HUDEP-2 (cell line): Measurements from ENCODE around the gene UBXN11.
A peak's percentile ranks its signal among the peaks of the same experiment; 100 is the strongest.
"Not testable (repeated sequence)": the region's sequence is repeated elsewhere in the genome, so short reads cannot be mapped to it uniquely, and the experiment has no call there.

Source experiments
- DNase-seq, 76 experiments: peaks; one replicate each; lab custom pipeline; 2025; ENCODE audit not compliant: unreplicated experiment in 76 of 76; lab: John Stamatoyannopoulos, UW

The UBXN11 gene

DNA sequence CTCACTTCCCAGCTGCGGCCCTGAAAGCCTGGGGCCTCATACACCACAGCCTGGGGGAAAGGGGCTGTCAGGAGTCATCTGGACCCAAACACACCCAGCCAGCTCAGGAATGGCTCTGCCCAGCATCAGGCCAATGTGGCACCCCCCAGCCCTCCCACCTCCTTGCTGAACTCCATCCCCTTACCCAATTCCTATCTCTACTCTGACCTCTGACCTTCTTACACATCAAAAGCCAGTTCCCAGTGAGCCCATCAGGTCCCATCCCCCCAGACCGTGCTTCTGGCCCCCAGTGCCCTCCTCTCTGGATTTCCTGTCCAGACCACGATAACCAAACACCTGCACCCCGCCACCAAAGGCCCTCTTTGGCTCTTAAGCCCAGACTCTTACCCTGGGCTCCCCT, 31.2 kb upstream of the UBXN11 start:
- no peak for DNase-seq

DNA sequence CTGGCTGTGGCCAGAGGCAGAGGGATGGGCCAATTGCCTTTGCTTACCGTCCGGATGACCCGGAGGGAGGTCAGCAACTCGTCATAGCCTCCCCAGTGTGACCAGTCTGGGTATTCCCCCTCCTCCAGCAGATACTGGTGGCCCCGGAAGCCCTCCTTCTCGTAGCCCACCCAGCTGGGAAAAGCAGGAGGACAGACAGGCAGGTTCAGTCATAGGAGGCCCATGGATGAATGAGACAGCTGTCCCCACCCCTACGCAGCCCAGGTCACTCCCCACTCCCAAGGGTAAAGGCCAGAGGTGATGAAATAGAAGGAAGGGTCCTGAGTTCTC, 30.7 kb upstream of the UBXN11 start:
- no peak for DNase-seq

DNA sequence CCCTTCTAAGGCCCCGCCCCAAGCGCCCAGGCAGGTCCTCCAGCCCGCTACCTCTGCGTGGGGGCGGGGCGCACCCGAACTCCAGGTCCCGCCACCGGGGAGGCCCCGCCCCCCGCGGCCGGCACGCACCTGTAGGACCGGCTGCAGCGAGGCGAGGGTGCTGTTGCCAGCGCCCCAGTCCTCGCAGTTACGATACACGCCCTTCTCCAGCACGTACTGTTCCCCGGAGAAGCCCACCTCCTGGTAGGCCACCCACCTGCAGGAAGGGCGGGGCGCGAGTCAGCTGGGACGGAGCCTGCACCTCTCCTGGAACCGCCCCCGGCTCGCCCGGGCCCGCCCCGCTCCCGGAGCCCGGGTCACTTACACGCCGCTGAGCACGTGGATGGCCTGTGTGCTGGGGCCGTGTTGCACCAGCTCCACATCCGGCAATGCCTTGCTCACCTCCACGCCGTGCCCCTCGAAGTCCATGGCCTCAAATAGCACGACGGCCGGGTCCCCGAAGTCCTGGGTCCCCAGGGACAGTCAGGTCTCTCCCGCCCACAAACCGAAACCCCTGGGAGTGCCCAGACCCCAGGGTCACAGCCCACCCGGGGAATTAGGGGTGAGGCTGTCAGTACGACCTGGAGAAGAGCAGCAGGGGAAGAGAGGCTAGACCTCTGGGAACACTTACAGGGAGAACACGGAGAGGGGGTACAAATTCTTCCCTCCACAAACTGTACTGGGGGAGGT, 30.2 kb upstream of the UBXN11 start:
- DNase-seq, result peak in 71 of 76 experiments; percentile 9 to 86 (median 69)

DNA sequence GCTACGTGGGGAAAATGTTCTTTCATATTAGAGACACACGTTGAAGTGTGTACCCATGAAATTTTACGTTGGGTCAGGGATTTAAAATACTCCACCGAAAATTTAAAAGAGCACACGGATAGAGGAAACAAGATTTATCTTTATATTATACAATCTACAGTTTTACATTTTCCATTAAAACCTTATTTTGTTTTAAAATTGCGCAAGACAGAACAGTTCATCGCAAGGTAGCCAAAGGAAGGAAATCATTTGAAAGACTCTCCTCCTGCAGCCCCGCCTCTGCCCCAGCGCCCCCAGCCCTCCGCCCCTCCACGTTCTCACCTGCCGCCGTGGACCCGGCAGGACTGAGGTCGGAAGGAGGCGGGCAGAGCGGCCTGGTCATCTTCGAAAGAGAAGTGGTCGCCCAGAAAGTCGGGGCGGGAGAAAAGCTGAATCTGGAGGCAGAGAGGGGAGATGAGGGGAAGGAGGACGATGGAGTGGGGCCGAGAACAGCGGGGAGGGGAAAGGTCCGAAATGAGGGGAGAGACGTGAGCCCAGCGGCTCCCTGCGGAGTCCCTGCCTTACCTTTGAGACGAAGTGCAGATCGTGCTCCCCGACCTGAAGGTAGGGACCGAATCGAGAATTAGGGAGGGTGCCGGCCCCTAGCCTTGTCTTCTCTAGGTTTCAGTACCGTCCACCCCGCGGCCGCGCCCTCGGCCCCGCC, 29.5 kb upstream of the UBXN11 start:
- DNase-seq, result no peak

DNA sequence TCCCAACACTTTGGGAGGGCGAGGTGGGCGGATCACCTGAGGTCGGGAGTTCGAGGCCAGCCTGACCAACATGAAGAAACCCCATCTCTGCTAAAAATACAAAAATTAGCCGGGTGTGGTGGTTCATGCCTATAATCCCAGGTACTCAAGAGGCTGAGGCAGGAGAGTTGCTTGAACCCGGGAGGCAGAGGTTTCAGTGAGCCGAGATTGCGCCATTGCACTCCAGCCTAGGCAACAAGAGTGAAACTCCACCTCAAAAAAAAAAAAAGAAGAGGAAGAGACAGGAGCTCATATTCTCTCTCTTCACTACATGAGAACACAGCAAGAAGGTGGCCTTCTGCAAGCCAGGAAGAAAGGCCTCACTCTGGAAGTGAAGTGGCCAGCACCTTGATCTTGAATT, 26.9 kb upstream of the UBXN11 start:
- DNase-seq, result not testable (repeated sequence)

DNA sequence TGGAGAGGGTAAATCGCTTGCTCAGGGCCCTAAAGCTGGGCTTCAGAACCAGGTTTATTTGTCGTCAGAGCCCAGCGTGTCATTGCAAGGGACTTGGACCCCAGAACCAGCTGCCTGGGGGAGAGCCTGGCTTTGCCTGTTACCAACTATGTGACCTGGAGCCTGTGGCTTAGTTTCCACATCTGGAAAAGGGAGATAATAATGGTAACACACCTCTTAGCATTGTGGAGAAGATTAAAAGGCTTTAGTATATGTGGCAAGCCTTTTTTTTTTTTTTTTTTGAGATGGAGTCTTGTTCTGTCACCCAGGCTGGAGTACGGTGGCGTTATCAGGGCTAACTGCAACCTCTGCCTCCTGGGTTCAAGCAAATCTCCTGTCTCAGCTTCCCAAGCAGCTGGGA, 23.8 kb upstream of the UBXN11 start:
- DNase-seq, result no peak

DNA sequence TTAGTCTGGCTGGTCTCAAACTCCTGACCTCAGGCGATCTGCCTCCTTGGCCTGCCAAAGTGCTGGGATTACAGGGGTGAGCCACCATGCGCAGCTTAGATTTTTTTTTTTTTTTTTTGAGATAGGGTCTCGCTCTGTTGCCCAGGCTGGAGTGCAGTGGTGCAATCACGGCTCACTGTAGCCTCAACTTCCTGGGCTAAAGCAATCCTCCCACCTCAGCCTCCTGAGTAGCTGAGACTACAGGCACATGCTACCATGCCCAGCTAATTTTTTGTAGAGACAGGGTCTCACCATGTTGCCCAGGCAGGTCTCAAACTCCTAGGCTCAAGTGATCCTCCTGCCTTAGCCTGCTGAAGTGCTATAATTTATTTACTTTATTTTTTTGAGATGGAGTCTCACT, 22.9 kb upstream of the UBXN11 start:
- DNase-seq, result not testable (repeated sequence)

DNA sequence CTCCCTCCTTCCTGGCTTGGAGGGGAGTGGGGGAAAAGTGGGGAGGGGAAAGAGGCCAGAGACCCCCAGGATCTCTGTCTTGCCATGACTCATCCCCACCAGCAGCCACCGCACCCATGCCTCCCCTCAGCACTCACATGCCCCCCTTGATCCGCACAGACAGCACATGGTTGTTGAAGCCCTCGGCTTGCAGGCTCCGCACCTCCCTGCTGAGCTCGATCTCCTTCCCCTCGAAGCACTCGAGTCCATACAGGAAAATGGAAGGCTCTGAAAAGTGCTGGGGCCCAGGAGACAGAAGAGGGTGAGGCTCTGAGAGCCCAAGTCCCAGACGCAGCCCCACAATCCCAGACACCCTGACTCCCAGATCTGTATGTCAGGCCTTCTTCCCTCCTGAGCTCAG, 22.2 kb upstream of the UBXN11 start:
- no peak for DNase-seq

DNA sequence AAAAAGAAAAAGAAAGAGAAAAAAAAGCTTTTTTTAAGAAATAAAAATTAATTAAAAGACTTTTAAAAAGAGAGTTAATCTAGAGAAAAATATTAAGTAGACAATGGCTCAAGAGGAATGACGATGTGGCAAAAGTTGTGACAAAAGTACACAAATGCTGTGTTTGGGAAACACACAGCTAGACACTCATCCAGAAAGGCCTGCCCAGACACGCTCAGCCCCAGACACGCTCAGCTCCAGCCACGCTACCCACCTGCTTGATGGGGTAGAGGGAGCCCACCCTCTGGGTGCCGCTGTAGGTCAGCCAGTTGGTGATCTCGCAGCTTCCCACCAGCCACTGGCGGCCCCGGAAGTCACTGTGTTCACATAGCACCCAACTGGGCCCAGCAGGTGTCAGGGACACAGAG, 21.5 kb upstream of the UBXN11 start:
- no peak for DNase-seq

DNA sequence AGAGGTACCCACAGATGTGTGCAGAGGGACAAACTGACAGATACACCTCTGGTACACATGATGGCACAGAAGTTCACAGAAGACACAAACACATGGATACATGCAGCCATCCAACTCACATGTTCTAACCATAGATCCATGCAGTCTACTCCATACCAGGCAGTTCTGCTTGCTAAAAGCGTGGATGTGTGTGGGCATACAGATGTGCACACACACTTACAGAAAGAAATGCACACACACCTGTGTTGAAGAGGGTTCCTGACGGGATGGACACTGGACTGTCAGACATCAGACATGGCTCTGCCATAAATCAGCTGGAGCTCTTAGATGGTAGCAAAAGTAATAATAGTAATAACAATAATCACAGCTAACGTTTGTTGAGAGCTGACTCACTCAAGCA, 18.1 kb upstream of the UBXN11 start:
- DNase-seq, result no peak

DNA sequence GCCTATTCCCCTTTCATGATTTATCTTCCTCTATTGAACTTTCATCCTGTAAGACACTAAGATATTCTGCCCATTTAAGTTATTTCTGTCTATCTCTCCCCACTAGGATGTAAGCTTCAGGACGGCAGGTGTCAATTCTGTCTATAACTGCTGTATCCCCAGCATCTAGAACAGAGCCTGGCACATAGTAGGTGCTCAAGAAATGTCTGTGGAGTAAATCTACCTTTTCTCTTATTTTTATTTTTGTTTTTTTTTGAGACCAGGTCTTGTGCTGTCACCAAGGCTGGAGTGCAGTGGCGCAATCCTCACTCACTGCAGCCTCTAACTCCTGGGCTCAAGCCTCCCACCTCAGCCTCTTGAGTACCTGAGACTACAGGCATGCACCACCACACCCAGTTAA, 16.9 kb upstream of the UBXN11 start:
- no peak for DNase-seq

DNA sequence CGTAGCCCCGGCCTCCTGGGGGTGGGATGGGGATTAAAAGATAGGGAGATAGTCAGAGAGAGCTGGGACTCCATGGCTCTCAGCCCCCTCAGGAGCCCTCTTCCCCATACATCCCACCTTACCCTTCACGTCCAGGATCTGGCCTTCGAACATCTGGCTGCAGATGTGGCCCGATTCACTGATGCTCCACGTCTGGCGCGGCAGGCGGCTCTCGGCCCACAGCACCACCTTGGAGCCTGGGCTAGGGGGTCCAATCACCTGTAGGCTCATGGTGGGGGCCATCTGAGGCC, 15.6 kb upstream of the UBXN11 start:
- no peak for DNase-seq

DNA sequence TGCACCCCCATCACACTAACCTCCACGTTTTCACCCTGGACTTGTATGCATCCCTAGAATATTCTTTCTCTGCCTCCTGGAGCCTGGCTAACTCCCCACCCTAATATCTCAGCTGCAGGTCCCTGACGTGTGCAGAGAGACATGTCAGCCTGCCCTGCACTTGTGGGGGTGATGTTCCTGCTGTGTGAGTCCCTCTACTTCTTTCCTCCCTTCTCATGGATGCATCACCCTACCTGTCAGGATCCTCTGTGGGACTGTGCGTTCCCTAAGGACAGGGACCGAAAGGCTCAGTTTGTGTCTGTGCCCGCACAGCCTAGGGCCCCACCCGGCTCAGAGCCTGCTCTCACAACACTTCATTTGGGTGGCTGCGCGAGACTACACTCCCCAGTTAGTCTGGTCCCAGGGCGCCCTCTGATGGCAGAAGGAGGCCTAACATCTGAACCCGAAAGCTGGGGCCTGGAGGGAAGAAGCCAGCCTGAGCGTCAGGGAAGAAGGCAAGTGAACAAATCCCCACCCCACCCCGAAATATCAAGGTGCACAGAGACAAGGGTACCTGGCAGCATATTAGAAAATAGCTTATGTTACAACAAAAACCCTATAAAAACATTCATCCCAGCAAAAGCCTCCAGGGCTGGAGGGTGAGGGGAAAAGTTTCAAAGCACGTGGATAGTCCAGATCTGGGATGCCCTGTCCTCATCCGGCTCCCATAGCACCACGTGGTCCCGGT, 15.0 kb upstream of the UBXN11 start:
- DNase-seq, result peak in 75 of 76 experiments; percentile 26 to 95 (median 80)

DNA sequence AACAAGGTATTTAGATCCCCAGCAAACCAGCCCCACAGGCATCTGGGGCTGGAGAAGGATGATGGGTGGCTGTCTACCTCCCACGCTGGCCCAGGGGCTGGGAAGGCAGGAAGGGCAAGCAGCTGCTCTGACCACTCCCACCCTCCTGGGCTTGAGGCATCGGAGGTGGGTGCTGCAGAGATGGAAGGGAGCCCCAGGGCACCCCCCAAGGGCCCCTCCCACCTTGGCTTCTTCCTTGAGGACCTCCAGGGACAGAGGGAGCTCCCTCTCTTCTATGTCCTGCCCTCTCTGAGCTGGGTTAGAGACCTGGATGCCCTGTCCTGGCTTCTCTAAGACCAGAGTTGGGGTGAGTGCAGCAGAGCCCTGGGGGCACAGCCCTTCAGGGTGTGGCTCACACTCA, 14.5 kb upstream of the UBXN11 start:
- DNase-seq, result no peak

DNA sequence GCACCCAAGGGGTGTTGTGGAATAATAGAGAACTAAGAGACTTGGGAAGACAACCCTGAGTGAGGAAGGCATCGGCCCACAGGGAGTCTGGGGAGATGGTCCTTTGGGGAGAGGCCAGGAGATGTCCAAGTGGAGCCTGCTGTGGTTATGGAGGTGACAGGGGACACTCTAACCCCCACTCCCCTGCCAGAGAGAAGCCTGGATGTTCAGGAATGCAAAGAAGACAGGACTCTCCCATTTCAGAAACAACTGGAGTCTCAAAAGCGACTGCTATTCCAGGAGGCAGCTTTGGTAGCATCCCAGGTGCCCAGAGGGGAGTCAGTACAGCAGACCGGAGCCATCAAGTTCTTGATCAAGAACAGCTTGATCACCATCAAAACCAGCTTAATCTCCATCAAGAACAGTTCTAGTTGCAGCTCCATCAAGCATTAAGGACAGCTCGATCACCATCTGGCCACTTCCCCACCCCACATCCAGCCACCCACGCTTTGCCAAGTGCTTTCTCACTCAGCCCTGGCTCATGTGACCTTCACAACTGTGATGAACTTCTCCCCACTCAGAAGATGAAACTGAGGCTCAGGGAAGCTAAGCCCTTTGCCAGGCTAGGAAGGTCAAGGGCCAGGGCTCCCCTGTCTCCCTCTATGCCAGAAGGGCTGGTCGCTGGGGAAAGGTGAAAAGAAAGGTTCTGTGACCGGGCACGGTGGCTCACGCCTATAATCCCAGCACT, 12.1 kb upstream of the UBXN11 start:
- DNase-seq, result peak in 41 of 76 experiments; percentile 3 to 68 (median 33)

DNA sequence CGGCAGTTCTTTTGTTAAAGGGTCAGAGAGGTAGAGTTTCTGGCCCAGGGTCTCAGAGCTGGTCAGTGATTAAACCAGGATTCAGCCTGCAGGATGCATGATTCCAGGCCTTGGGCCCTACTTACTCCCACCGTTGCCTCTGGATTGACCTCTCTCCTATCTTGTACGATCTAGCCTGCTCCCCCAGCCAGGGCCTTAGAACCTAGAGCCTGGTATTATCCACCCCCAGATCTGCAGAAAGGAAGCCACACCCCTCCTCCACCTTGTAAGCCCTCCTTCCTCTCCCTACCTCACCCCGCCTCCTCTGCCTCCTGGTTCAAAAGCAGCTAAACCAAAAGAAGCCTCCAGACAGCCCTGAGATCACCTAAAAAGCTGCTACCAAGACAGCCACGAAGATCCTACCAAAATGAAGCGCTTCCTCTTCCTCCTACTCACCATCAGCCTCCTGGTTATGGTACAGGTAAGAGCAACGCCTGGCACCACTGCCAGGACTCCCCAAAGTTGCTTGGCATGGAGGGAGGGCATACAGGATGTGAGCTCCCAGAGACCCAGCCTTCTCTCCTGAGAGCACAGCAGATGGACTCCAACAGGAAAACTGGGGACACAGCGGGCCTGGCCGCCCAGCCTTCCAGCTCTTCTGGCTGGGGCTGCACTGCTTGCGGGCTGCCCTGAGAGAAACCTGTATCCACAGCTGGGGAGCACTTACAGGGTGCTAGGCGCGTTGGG, 11.3 kb upstream of the UBXN11 start, which contains the start of gene CD52:
Gene CD52, plus strand, starts transcription at position 347 of the 726 bp plus-strand sequence. Its CDS starts 60 bp downstream, at position 407.
- DNase-seq, result peak in 42 of 76 experiments; percentile 2 to 68 (median 35)

DNA sequence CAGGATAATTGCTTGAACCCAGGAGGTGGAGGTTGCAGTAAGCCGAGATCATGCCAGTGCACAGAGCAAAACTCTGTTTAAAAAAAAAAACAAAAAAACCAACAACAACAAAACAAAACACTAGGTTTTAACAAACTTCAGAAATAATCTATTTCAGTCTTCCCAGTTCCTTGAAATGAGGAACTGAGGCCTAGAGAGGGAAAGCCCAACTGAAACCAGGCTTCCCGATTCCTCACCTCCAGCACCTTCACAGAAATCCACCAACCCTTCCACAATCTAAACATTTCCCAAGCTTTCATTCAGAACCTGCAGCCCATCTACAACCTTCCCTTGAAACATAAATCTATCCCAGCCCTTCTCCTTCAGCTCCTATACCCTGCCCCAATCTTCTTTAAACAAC, 10.7 kb upstream of the UBXN11 start:
- no peak for DNase-seq

DNA sequence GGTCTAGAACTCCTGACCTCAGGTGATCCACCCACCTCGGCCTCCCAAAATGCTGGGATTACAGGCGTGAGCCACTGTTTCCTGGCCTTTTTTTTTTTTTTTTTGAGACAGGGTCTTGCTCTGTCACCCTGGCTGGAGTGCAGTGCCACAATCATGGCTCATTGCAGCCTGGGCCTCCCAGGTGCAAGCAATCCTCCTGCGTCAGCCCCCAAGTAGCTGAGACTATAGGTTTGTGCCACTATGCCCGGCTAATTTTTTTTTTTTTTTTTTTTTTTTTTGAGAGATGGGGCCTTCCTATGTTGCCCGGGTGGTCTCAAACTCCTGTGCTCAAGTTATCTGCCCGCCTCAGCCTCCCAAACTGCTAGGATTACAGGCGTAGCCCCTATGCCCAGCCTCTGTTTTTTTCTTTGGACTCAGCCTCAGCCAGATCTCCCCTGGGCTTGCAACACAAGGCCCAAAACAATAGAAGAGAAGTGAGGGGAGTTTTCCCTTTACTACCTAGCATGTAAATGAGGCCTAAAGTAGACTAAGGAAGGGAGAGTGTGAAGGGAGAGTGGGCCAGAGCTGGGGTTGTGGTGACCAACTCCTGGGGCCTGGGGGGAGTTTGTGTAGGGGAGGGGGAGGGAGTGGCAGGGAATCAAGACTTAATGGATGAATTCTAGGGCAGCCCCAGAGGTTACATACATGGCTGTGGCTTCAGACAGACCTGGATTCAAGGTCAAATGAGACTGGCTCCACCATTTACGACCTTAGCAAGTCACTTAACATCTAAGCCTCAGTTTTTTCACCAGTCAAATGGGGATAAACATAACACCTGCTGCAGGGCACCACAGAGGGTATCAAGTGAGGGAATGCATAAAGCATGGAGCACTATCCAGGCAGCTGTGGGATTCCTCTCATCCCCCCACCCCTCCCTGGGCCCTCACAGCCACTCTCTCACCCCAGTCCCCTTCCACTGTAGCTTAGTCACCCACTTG, 9.7 kb upstream of the UBXN11 start:
- DNase-seq, result no peak

DNA sequence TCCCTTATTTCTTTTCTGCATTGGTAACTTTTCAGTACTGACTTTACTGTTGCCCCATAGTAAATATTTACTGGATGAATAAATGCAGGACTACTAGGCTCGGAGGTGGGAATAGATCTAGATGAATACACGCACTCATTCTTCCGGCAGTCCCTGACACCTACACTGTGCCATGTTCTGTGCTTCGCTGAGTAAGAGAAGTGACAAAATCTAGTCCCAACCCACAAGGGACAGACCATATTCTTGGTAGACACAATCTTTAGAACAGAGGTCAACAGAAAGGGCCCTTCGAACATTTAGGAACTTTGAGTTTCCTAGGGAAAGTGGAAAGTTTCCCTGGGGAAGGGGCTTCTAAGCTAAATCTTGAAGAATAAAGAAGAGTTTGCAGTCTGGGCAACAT, 8.1 kb upstream of the UBXN11 start:
- no peak for DNase-seq
